ENCODE data around the gene AIFM3. TPM values are rescaled to one million over a fixed set of nuclear protein-coding genes. Genes with fewer than 3 reads are reported as not detected.

The AIFM3 gene
- total and polyA plus RNA-seq, 2 of the 4 experiments (the other 2 are of a cell fraction): 0.09 to 0.18 TPM

- Histone ChIP-seq H3K36me3 (ENCODE audit: control insufficient read depth, insufficient read depth, low read length) (peaks cover 23% of the 10 kb centered on the region), H4K20me1 (ENCODE audit: insufficient read depth, low read length) (peaks cover 31% of the 10 kb centered on the region; the same call in 1 of the 2 replicates), H3K9me1 (ENCODE audit: insufficient read depth, low read length) (peaks cover 11% of the 10 kb centered on the region), H3K4ac (ENCODE audit: low read depth, low read length) (no peak overlapping the region), H2AK5ac (ENCODE audit: low read depth, low read length) (peak overlapping the region; percentile 27; the same call in 1 of the 2 replicates), H3K27me3 (ENCODE audit: control insufficient read depth, insufficient read depth, low read length) (no peaks in the 10 kb centered on the region), H3K4me2 (ENCODE audit: low read depth, low read length) (peak overlapping the region; percentile 24), H3K14ac (replicated peaks; ENCODE audit: low read depth, low read length) (no peak overlapping the region), H3K9me3 (ENCODE audit: control insufficient read depth, insufficient read depth, low read length) (no peaks in the 10 kb centered on the region), H2BK120ac (ENCODE audit: low read depth, low read length) (no peak overlapping the region), H3K56ac (ENCODE audit: extremely low read depth, insufficient read depth, low read length) (no peak overlapping the region), H2BK15ac (ENCODE audit: low read depth, low read length) (no peak overlapping the region), H3K23ac (ENCODE audit: low read depth, low read length) (peak overlapping the region; percentile 12; the same call in 1 of the 2 replicates), H4K8ac (ENCODE audit: low read depth in 2 of 2, low read length in 2 of 2) (peak overlapping the region in 1 of 2 experiments; percentile 24; a peak in 2 of 4 replicates), H3K4me3 (ENCODE audit: insufficient read depth, low read depth, low read length) (peak overlapping the region; percentile 51), H3K18ac (ENCODE audit: low read depth, low read length) (no peak overlapping the region), H2BK20ac (ENCODE audit: low read depth, low read length) (no peak overlapping the region), H2AFZ (replicated peaks; ENCODE audit: low read length, poor library complexity) (peak overlapping the region; percentile 78), H3K79me1 (ENCODE audit: low read depth in 1 of 2, low read length in 2 of 2) (peaks cover 12 to 47% of the 10 kb centered on the region in 2 experiments), H3K4me1 (ENCODE audit: control insufficient read depth, insufficient read depth, low read length) (peaks cover 6% of the 10 kb centered on the region; the same call in 1 of the 2 replicates), H2AK9ac (replicated peaks; ENCODE audit: low read depth, low read length, poor library complexity) (peak overlapping the region; percentile 79), H3K9ac (ENCODE audit: low read depth, low read length) (no peak overlapping the region), H4K91ac (ENCODE audit: insufficient read depth, low read depth, low read length) (no peak overlapping the region; the same call in 1 of the 2 replicates), H3K27ac (ENCODE audit: insufficient read depth, low read length) (no peak overlapping the region), H4K5ac (ENCODE audit: low read depth, low read length) (no peak overlapping the region; the same call in 1 of the 2 replicates), H2BK5ac (ENCODE audit: low read depth, low read length, poor library complexity, severe bottlenecking) (no peak overlapping the region)
- in situ Hi-C loops (cut with MboI; ENCODE audit: low sequenced_read_pairs) (no loop called here), intact Hi-C loops (cut with micrococcal nuclease) (loop anchor here (10.0 kb wide), 2 partner anchors 72 to 152 kb away; no protein-coding TSS in a partner anchor), dilution Hi-C loops (cut with HindIII; ENCODE audit: low sequenced_read_pairs, unreplicated experiment) (no loop called here)
- TF ChIP-seq RFX5 (IDR thresholded peaks at IDR 0.05; ENCODE audit: low read depth, low read length) (no peak), RAD21 (IDR thresholded peaks at IDR 0.05; ENCODE audit: low read length) (no peak), ELK1 (IDR thresholded peaks at IDR 0.05; ENCODE audit: borderline replicate concordance, low read depth, low read length) (no peak)
- WGBS, 2 experiments (ENCODE audit: extremely low coverage in 2 of 2, insufficient read length in 1 of 2): 28% methylated on average over 8 of the region's 27 CpGs; no CpG with 5 or more reads in 1 of the 2 experiments
- ATAC-seq (ENCODE audit: low read depth): peak; percentile 7
- BruUV-seq (replicated peaks): no TSS peak
- DNase-seq: peak; percentile 25
- ChIA-PET POLR2A (ENCODE audit: unreplicated experiment) (no interaction called here), CTCF (interaction anchor here (0.5 kb wide), 1 partner anchor 93 kb away, joined by 5 read pairs; no protein-coding TSS in a partner anchor)
Observed at GRCh38 chr22:20956258-20957101, 10.6 kb upstream of the AIFM3 start.

Measured in IMR-90 (cell line).